HepG2 (cell line): ENCODE data around the gene ADCK2. TPM values are rescaled to one million over a fixed set of nuclear protein-coding genes. Genes with fewer than 3 reads are reported as not detected.

Source experiments
- ATAC-seq: fragments of 200-7000 bp; cut with Tn5 transposase; 3 replicates; pipeline ENCODE4 v1.9.1; 2020; ENCODE audit warnings: mild to moderate bottlenecking, moderate library complexity
- BruUV-seq: library from RNA; stranded (reverse); fragments of 400-500 nt; replicated peaks from 2 replicates; lab custom pipeline; 2021; lab: Mats Ljungman, UMichigan
- CTCF ChIA-PET: fragments of 300-600 bp; formaldehyde crosslinking; extraction: SDS; loops from one replicate; lab custom pipeline; 2021; ENCODE audit warnings: low total read pairs, inconsistent platforms, low intra/inter-chr PET ratio; lab: Yijun Ruan, JAX
- POLR2A ChIA-PET: fragments of 350-600 bp; sonication (Branson Sonifier 250); formaldehyde crosslinking; loops from one replicate; lab custom pipeline; 2020; ENCODE audit warnings: antibody characterized with exemption, inconsistent platforms; lab: Yijun Ruan, JAX
- DNase-seq: peaks from one replicate; pipeline ENCODE4 v3.0.0-alpha.2; 2015; ENCODE audit warnings: low spot score
- FAIRE-seq: peaks from 3 replicates; lab custom pipeline; 2011; peaks lifted over from hg19 to GRCh38; lab: Jason Lieb, UNC
- H2AFZ ChIP-seq: one replicate; pipeline ENCODE4 v1.6.1; 2011; ENCODE audit warnings: low read length, inconsistent platforms
- H3K27ac ChIP-seq: fragments of 300-600 bp; 3 replicates; pipeline ENCODE4 v1.8.0; 2011; ENCODE audit warnings: mixed run types, mild to moderate bottlenecking, mixed read lengths, low read length, inconsistent platforms; ENCODE audit not compliant: insufficient read depth; ENCODE audit errors: extremely low read length
- H3K27me3 ChIP-seq, 2 experiments: fragments of 200-600 bp in 1 of 2; 2 replicates in 1 of 2; 3 replicates in 1 of 2; pipeline versions ENCODE4 v1.6.0 to v1.8.0; 2011; ENCODE audit warnings: low read length in 2 of 2, mild to moderate bottlenecking in 2 of 2, moderate library complexity in 2 of 2, inconsistent platforms in 1 of 2; ENCODE audit not compliant: insufficient read depth in 2 of 2, control insufficient read depth in 1 of 2
- H3K36me3 ChIP-seq, 2 experiments: fragments of 200-600 bp in 1 of 2; replicated peaks in 1 of 2; 2 replicates in 1 of 2; 3 replicates in 1 of 2; pipeline versions ENCODE4 v1.5.1 to v1.8.0; 2011; ENCODE audit warnings: low read length in 2 of 2, inconsistent platforms in 1 of 2; ENCODE audit not compliant: insufficient read depth in 2 of 2, control insufficient read depth in 1 of 2
- H3K4me1 ChIP-seq: 2 replicates; pipeline ENCODE4 v1.5.1; 2012; ENCODE audit warnings: low read length, inconsistent platforms; ENCODE audit not compliant: insufficient read depth
- H3K4me2 ChIP-seq: 2 replicates; pipeline ENCODE4 v1.6.0; 2011; ENCODE audit warnings: low read depth, low read length, inconsistent platforms
- H3K4me3 ChIP-seq, 3 experiments: fragments of 200-600 bp in 1 of 3; sonication (generic), shearing (Covaris generic) in 1 of 3; replicated peaks in 1 of 3; 2 replicates each; pipeline ENCODE4 v1.5.1; 2011 to 2016; ENCODE audit warnings: low read length in 3 of 3, inconsistent platforms in 2 of 3, low read depth in 2 of 3, mild to moderate bottlenecking in 2 of 3, control low read depth in 1 of 3, mixed read lengths in 1 of 3; ENCODE audit not compliant: insufficient read depth in 1 of 3
- H3K79me2 ChIP-seq: one replicate; pipeline ENCODE4 v1.6.1; 2011; ENCODE audit warnings: low read length, inconsistent platforms; ENCODE audit not compliant: insufficient read depth
- H3K9ac ChIP-seq: 2 replicates; pipeline ENCODE4 v1.6.0; 2011; ENCODE audit warnings: mild to moderate bottlenecking, low read depth, low read length, inconsistent platforms; ENCODE audit not compliant: insufficient read depth
- H3K9me3 ChIP-seq: 2 replicates; pipeline ENCODE4 v1.5.1; 2012; ENCODE audit warnings: mild to moderate bottlenecking, low read length
- H4K20me1 ChIP-seq: 2 replicates; pipeline ENCODE4 v1.6.0; 2011; ENCODE audit warnings: inconsistent platforms, mild to moderate bottlenecking, low read length, moderate library complexity; ENCODE audit not compliant: insufficient read depth
- KLF15 ChIP-seq: sonication (generic); formaldehyde crosslinking; IDR thresholded peaks from 2 replicates; pipeline ENCODE4 v1.8.1; 2023; ENCODE audit warnings: borderline replicate concordance, mild to moderate bottlenecking, inconsistent platforms, missing genetic modification reagents, mixed read lengths
- REL ChIP-seq: sonication (generic); formaldehyde crosslinking; conservative IDR thresholded peaks from 2 replicates; pipeline ENCODE4 v1.8.0; 2022; ENCODE audit warnings: mild to moderate bottlenecking, missing genetic modification reagents, moderate library complexity
- ZEB1 ChIP-seq: IDR thresholded peaks from 2 replicates; pipeline ENCODE4 v1.6.1; 2012; ENCODE audit warnings: mild to moderate bottlenecking, low read depth, inconsistent platforms; ENCODE audit not compliant: insufficient replicate concordance
- ZFP36 ChIP-seq: fragments of 150-350 bp; IDR thresholded peaks from 2 replicates; pipeline ENCODE4 v1.6.1; 2018; ENCODE audit warnings: borderline replicate concordance, low read length, low read depth; ENCODE audit not compliant: partially characterized antibody
- ZNF180 ChIP-seq: sonication (generic); formaldehyde crosslinking; IDR thresholded peaks from 2 replicates; pipeline ENCODE4 v1.4.0; 2020; ENCODE audit warnings: low read depth, missing genetic modification reagents, borderline replicate concordance
- ZNF382 ChIP-seq: sonication (generic); formaldehyde crosslinking; IDR thresholded peaks from 2 replicates; pipeline ENCODE4 v1.5.0; 2020; ENCODE audit warnings: missing genetic modification reagents, mild to moderate bottlenecking, borderline replicate concordance
- WGBS: methylation state at CpG from one replicate; pipeline ENCODE4 v1.1.6; 2017; ENCODE audit warnings: low lambda C conversion rate; 5-methylcytosine and 5-hydroxymethylcytosine counted together
- in situ Hi-C: cut with HindIII; loops from 2 replicates; pipeline ENCODE4 v1.10.0; 2017; ENCODE audit warnings: low pct_unique_long_range_greater_than_20kb; ENCODE audit not compliant: extremely low pct_ligation_motif_present
- intact Hi-C: fragments of 100-400 bp; cut with micrococcal nuclease; formaldehyde crosslinking; loops from one replicate; pipeline ENCODE4 v1.10.0; 2022; ENCODE audit not compliant: unreplicated experiment
- polyA plus RNA-seq, 8 experiments: library from polyadenylated mRNA; depleted of rRNA in 3 of 8; stranded (reverse) in 7 of 8; unstranded in 1 of 8; fragments of >200 nt; fragmentation: Illumina TruSeq in 4 of 8; extraction: Trizol in 4 of 8; gene quantifications; 2 replicates each; pipeline versions ENCODE4 v1.2.1 to v1.2.3, GENCODE V29; 2011 to 2016; ENCODE audit warnings: low read depth in 4 of 8, missing spikeins in 1 of 8, mixed read lengths in 1 of 8; ENCODE audit not compliant: insufficient read depth in 1 of 8
- total RNA-seq, 5 experiments: library from RNA; depleted of rRNA; stranded (reverse); fragments of >200 nt; fragmentation: Illumina TruSeq; extraction: Trizol; gene quantifications; 2 replicates each; pipeline ENCODE4 v1.2.3, GENCODE V29; 2016; ENCODE audit warnings: low read depth in 1 of 5
- TF ChIP-seq, protein P1 (sequence below): sonication (generic); formaldehyde crosslinking; IDR thresholded peaks from 2 replicates; pipeline ENCODE4 v1.5.0; 2020; ENCODE audit warnings: mild to moderate bottlenecking, missing genetic modification reagents
- TF ChIP-seq, protein P2 (sequence below): sonication (generic); formaldehyde crosslinking; IDR thresholded peaks from 2 replicates; pipeline ENCODE4 v1.8.0; 2022; ENCODE audit warnings: missing genetic modification reagents, mild to moderate bottlenecking, inconsistent platforms, borderline replicate concordance

ADCK2 gene
- total and polyA plus RNA-seq, 2 of the 13 experiments (the other 11 are each of a cell fraction or from before 2014, with no cell fraction given), result 8.6 to 18.8 TPM

DNA sequence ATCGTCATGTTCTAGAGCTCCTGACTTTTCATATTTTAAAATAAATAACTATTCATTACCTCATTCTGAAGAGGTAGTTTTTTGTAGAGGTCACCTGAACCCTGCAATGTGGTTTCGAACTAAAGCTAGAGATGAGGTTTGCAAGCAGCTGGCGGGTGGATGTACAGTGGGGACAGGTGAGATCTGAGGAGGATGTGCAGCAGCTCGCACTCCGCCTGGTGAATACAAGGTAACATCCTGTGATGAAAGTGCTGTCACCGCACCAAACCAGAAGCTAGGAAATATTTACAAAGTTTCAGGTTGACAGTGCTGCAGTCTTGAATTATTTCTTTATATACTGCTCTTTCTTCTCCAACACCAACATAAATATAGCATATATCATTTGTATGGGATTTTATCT, 50.3 kb downstream of the ADCK2 start:
- ChIA-PET POLR2A (no interaction called here), CTCF (no interaction called here)
- Histone ChIP-seq H3K27ac (no peak overlapping the region), H3K36me3 (peaks cover 3 to 5% of the 10 kb centered on the region in 2 experiments; a peak in 3 of 5 replicates), H3K4me3 (no peak overlapping the region), H3K4me1 (no peaks in the 10 kb centered on the region), H3K27me3 (no peaks in the 10 kb centered on the region), H3K9me3 (no peaks in the 10 kb centered on the region), H2AFZ (no peak overlapping the region), H3K9ac (no peak overlapping the region), H3K79me2 (no peaks in the 10 kb centered on the region), H3K4me2 (no peak overlapping the region), H4K20me1 (no peaks in the 10 kb centered on the region)
- DNase-seq (no peak), ATAC-seq (no peak), FAIRE-seq (no peak)
- no TSS peak for BruUV-seq
- in situ Hi-C loops (no loop called here), intact Hi-C loops (no loop called here)
- 96% methylated on average over 6 of the region's 6 CpGs for WGBS
- TF ChIP-seq KLF15 (CRISPR knock-in tag) (no peak), ZEB1 (no peak), ZFP36 (no peak), ZNF180 (CRISPR knock-in tag) (no peak), REL (CRISPR knock-in tag) (no peak), ZNF382 (CRISPR knock-in tag) (no peak)
- TF ChIP-seq, protein P1, sequence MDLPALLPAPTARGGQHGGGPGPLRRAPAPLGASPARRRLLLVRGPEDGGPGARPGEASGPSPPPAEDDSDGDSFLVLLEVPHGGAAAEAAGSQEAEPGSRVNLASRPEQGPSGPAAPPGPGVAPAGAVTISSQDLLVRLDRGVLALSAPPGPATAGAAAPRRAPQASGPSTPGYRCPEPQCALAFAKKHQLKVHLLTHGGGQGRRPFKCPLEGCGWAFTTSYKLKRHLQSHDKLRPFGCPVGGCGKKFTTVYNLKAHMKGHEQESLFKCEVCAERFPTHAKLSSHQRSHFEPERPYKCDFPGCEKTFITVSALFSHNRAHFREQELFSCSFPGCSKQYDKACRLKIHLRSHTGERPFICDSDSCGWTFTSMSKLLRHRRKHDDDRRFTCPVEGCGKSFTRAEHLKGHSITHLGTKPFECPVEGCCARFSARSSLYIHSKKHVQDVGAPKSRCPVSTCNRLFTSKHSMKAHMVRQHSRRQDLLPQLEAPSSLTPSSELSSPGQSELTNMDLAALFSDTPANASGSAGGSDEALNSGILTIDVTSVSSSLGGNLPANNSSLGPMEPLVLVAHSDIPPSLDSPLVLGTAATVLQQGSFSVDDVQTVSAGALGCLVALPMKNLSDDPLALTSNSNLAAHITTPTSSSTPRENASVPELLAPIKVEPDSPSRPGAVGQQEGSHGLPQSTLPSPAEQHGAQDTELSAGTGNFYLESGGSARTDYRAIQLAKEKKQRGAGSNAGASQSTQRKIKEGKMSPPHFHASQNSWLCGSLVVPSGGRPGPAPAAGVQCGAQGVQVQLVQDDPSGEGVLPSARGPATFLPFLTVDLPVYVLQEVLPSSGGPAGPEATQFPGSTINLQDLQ (CRISPR knock-in tag), result no peak
- TF ChIP-seq, protein P2, sequence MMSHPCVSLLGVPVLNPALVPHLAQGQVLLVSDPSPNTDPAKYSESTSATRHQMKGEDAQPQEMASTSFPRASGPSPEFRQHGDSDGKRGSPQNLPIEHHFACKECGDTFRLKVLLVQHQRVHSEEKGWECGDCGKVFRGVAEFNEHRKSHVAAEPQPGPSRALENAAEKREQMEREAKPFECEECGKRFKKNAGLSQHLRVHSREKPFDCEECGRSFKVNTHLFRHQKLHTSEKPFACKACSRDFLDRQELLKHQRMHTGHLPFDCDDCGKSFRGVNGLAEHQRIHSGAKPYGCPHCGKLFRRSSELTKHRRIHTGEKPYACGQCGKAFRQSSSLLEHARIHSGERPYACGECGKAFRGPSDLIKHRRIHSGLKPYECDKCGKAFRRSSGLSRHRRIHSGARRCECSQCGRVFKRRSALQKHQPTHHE (CRISPR knock-in tag), result no peak
